GM10266 (cell line): Measurements from ENCODE around the gene HUWE1.
"Not testable (repeated sequence)": the region's sequence is repeated elsewhere in the genome, so short reads cannot be mapped to it uniquely, and the experiment has no call there.

Experiments
- DNase-seq: peaks from one replicate; pipeline ENCODE4 v3.0.0; 2012; ENCODE audit errors: extremely low spot score
- TF ChIP-seq, protein P1 (sequence below): IDR thresholded peaks from 2 replicates; pipeline ENCODE4 v1.5.1; 2012; ENCODE audit warnings: mild to moderate bottlenecking, low read depth; ENCODE audit not compliant: control insufficient read depth, insufficient read depth; ENCODE audit errors: missing control alignments

The HUWE1 gene

GRCh38 chrX:53686151-53686885 is at the start of gene HUWE1:
Gene HUWE1 (minus strand): TSS chrX:53686719. CDS start chrX:53654107, 32,612 bp downstream.
- TF ChIP-seq, protein P1, sequence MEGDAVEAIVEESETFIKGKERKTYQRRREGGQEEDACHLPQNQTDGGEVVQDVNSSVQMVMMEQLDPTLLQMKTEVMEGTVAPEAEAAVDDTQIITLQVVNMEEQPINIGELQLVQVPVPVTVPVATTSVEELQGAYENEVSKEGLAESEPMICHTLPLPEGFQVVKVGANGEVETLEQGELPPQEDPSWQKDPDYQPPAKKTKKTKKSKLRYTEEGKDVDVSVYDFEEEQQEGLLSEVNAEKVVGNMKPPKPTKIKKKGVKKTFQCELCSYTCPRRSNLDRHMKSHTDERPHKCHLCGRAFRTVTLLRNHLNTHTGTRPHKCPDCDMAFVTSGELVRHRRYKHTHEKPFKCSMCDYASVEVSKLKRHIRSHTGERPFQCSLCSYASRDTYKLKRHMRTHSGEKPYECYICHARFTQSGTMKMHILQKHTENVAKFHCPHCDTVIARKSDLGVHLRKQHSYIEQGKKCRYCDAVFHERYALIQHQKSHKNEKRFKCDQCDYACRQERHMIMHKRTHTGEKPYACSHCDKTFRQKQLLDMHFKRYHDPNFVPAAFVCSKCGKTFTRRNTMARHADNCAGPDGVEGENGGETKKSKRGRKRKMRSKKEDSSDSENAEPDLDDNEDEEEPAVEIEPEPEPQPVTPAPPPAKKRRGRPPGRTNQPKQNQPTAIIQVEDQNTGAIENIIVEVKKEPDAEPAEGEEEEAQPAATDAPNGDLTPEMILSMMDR: no peak
- DNase-seq: peak; percentile 61

- TF ChIP-seq, protein P1: no peak
- no peak for DNase-seq
Observed at GRCh38 chrX:53732797-53733196, 46.3 kb upstream of the HUWE1 start.

DNA sequence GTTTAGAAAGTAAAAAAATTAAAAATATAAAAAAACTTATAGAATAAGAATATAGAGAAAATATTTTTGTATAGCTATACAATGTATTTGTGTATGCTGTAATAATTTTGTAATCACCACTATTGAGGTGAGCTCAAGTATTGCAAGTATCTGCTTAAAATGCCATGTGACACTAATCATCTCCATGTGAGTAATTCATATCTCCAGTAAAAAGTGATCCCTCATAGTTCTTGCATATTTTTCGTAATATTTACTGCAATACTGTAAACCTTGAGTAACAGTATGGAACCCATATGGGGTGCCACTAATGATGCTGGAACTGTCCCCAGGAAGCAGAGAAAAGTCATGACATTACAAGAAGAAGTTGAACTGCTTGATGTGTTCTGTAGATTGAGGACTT is 43.2 kb upstream of the HUWE1 start:
- TF ChIP-seq, protein P1: no peak
- no peak for DNase-seq

DNA sequence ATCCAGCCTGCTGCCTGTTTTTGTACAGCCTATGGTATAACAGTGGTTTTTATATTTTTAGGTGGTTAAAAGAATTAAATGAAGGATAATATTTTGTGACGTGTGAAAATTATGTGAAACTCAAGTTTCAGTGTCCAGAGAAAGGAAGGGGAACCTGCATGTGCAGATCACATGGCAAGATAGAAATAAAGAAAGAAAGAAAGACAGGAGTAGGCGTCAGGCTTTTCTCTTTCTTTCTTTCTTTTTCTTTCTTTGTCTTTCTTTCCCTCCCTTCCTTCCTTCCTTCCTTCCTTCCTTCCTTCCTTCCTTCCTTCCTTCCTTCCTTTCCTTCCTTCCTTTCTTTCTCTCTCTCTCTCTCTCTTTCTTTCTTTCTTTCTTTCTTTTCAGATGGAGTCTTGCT is 42.0 kb upstream of the HUWE1 start:
- no peak for DNase-seq
- TF ChIP-seq, protein P1: no peak

DNA sequence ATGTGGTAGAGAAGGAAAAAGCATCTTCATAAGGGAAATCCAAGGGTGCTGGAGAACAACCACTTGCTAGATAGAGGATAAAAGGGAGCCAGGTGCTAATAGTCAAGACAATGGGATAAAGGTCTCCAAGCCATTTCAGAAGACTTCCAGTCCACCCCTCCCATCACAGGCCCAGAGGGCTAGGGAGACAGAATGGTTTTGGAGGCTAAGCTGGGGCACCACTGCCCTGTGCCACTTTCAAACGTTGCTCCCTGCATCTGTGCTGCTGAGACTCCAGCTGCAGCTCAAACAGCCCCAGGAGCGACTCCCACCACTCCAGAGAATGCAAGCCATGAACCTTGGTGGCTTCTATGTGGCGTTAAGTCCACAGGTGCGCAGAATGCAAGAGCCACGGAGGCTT is 38.4 kb upstream of the HUWE1 start:
- TF ChIP-seq, protein P1: no peak
- DNase-seq: no peak

- TF ChIP-seq, protein P1: no peak
Observed at GRCh38 chrX:53723381-53723780, 36.9 kb upstream of the HUWE1 start.

GRCh38 chrX:53721610-53722009 is 35.1 kb upstream of the HUWE1 start:
- not testable (repeated sequence) for DNase-seq

More at GRCh38 chrX:53723381-53723780, 36.9 kb upstream of the HUWE1 start:
- DNase-seq: no peak

DNA sequence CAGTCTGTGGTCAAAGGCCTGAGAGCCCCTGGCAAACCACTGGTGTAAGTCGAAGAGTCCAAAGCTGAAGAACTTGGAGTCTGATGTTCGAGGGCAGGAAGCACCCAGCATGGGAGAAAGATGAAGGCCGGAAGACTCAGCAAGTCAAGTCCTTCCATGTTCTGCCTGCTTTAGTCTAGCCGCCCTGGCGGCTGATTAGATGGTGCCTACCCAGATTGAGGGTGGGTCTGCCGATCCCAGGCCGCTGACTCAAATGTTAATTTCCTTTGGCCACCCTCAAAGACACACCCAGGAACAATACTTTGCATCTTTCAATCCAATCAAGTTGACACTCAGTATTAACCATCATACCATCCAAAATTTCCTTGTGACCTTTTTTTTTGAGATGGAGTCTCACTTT is 33.1 kb upstream of the HUWE1 start:
- not testable (repeated sequence) for DNase-seq
